HL-60 (cell line): ENCODE data around the gene SLC35G6.

Experiments used
- GABPA ChIP-seq: IDR thresholded peaks from 2 replicates; pipeline ENCODE4 v1.6.1; 2012; ENCODE audit warnings: low read depth
- POLR2AphosphoS5 ChIP-seq: IDR thresholded peaks from 2 replicates; pipeline ENCODE4 v1.6.1; 2012; ENCODE audit warnings: low read depth
- REST ChIP-seq: IDR thresholded peaks from 2 replicates; pipeline ENCODE4 v1.6.1; 2012; ENCODE audit warnings: low read depth; ENCODE audit not compliant: insufficient replicate concordance
- SPI1 ChIP-seq: IDR thresholded peaks from 2 replicates; pipeline ENCODE4 v1.6.1; 2012; ENCODE audit warnings: low read depth, mild to moderate bottlenecking, borderline replicate concordance
- TF ChIP-seq, protein P1 (sequence below): IDR thresholded peaks from one replicate; pipeline ENCODE4 v1.5.1; 2011; ENCODE audit warnings: low read length, control low read depth, inconsistent platforms; ENCODE audit not compliant: insufficient read depth

DNA sequence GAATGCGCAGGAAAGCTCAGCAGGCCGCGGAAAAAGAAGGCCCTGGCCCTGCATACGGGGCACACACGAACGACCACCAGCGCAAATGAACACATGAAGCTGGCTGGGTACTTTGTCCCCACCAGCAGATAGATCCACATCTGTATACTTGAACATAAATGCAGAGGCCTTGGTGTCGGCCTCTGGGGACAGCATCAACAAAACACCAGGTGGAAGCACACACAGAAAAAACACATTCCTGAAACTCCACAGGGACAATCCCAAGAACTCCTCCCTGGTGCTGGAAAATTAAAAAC lies 1.2 kb upstream of the SLC35G6 start:
- TF ChIP-seq, protein P1, sequence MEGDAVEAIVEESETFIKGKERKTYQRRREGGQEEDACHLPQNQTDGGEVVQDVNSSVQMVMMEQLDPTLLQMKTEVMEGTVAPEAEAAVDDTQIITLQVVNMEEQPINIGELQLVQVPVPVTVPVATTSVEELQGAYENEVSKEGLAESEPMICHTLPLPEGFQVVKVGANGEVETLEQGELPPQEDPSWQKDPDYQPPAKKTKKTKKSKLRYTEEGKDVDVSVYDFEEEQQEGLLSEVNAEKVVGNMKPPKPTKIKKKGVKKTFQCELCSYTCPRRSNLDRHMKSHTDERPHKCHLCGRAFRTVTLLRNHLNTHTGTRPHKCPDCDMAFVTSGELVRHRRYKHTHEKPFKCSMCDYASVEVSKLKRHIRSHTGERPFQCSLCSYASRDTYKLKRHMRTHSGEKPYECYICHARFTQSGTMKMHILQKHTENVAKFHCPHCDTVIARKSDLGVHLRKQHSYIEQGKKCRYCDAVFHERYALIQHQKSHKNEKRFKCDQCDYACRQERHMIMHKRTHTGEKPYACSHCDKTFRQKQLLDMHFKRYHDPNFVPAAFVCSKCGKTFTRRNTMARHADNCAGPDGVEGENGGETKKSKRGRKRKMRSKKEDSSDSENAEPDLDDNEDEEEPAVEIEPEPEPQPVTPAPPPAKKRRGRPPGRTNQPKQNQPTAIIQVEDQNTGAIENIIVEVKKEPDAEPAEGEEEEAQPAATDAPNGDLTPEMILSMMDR, result no peak
- TF ChIP-seq POLR2AphosphoS5 (no peak), GABPA (no peak), REST (no peak), SPI1 (no peak)
